Keratinocyte (primary cell): ENCODE results near the gene EHBP1.

Experiments used
- CTCF ChIP-seq, 3 experiments: IDR thresholded peaks in 1 of 3; conservative IDR thresholded peaks in 1 of 3; optimal IDR thresholded peaks in 1 of 3; 2 replicates in 2 of 3; 3 replicates in 1 of 3; pipeline versions ENCODE3 to v1.5.1; 2011; ENCODE audit warnings: low read length in 3 of 3, mild to moderate bottlenecking in 3 of 3, moderate library complexity in 2 of 3, control low read depth in 1 of 3, inconsistent platforms in 1 of 3; ENCODE audit not compliant: insufficient read depth in 2 of 3; ENCODE audit errors: extremely low read depth in 1 of 3
- EZH2 ChIP-seq: IDR thresholded peaks from one replicate; pipeline ENCODE4 v1.6.1; 2012; ENCODE audit warnings: inconsistent platforms, mild to moderate bottlenecking, low read length, moderate library complexity

GRCh38 chr2:62744603-62745002, 39.1 kb downstream of the EHBP1 start:
- TF ChIP-seq CTCF (optimal IDR thresholded peaks at IDR 0.05 in 1 of 3, IDR thresholded peaks at IDR 0.05 in 1 of 3, conservative IDR thresholded peaks at IDR 0.05 in 1 of 3; ENCODE audit: extremely low read depth in 1 of 3, insufficient read depth in 2 of 3, low read length in 3 of 3) (no peak), EZH2 (no peak)
